ENCODE measurements around the gene ATF7IP2. TPM values are rescaled to one million over a fixed set of nuclear protein-coding genes. Genes with fewer than 3 reads are reported as not detected.
"Not testable (repeated sequence)": the region's sequence is repeated elsewhere in the genome, so short reads cannot be mapped to it uniquely, and the experiment has no call there.

ATF7IP2 gene
- total and polyA plus RNA-seq, 10 of the 15 experiments (the other 5 are each of a cell fraction or from before 2014, with no cell fraction given) = 24.6 to 82.1 (median 51.9) TPM

- TF ChIP-seq BCL3 (IDR thresholded peaks at IDR 0.05; ENCODE audit: borderline replicate concordance, insufficient read depth, low read depth, low read length, poor library complexity, severe bottlenecking) (no peak), JUNB (IDR thresholded peaks at IDR 0.05) (no peak), FOXK2 (IDR thresholded peaks at IDR 0.05) (no peak), MLLT1 (IDR thresholded peaks at IDR 0.05) (no peak), NFYB (IDR thresholded peaks at IDR 0.05; ENCODE audit: insufficient read depth, low read depth, low read length) (no peak), USF2 (IDR thresholded peaks at IDR 0.05; ENCODE audit: borderline replicate concordance, low read depth, low read length) (no peak), KDM1A (IDR thresholded peaks at IDR 0.05; ENCODE audit: borderline replicate concordance) (no peak)
These were observed 118.6 kb downstream of the ATF7IP2 start (continued) for GRCh38 chr16:10504404-10504885.

GRCh38 chr16:10505286-10505685 is 119.4 kb downstream of the ATF7IP2 start:
- 70% methylated on average over 3 of the region's 3 CpGs for WGBS (ENCODE audit: insufficient coverage, insufficient replicate concordance, low lambda C conversion rate, missing lambda C conversion rate)
- ATAC-seq; H3K27me3 ChIP-seq (replicated peaks in 1 of 2; ENCODE audit: control insufficient read depth in 2 of 2, insufficient read depth in 2 of 2, low read length in 1 of 2); FAIRE-seq; intact Hi-C loops (cut with micrococcal nuclease; ENCODE audit: unreplicated experiment); H3K4me3 ChIP-seq; H4K20me1 ChIP-seq (ENCODE audit: control insufficient read depth, insufficient read depth); BruUV-seq (replicated peaks); H3K9ac ChIP-seq (ENCODE audit: control insufficient read depth, insufficient read depth, low read length); H3K4me1 ChIP-seq (ENCODE audit: control insufficient read depth, insufficient read depth, low read length); DNase-seq (ENCODE audit: low read depth, low spot score); H3K79me2 ChIP-seq (ENCODE audit: control insufficient read depth, insufficient read depth, low read length); H3K4me2 ChIP-seq (ENCODE audit: control insufficient read depth, insufficient read depth); H3K36me3 ChIP-seq (ENCODE audit: control insufficient read depth in 2 of 2, insufficient read depth in 2 of 2, low read length in 1 of 2); H3K9me3 ChIP-seq (replicated peaks; ENCODE audit: control insufficient read depth, insufficient read depth, low read length); H3K27ac ChIP-seq (ENCODE audit: control insufficient read depth, insufficient read depth); POLR2A ChIA-PET; H2AFZ ChIP-seq (ENCODE audit: control insufficient read depth, low read depth, low read length): not testable (repeated sequence)
- in situ Hi-C loops (cut with MboI) = loop anchor here (5.0 kb wide), 2 partner anchors 193 to 248 kb away; no protein-coding TSS in a partner anchor
- RAD21 ChIA-PET (ENCODE audit: unreplicated experiment) = interaction anchor here (0.6 to 2.3 kb wide), 5 partner anchors 9 to 249 kb away, joined by 3 to 19 read pairs (median 5); no protein-coding TSS in a partner anchor
- SMC1A ChIA-PET (ENCODE audit: uncharacterized antibody, unreplicated experiment) = interaction anchor here (0.8 to 12.7 kb wide), 8 partner anchors 10 to 249 kb away, joined by 3 to 193 read pairs (median 4); no protein-coding TSS in a partner anchor
- CTCF ChIA-PET = interaction anchor here (0.6 to 9.7 kb wide), 5 partner anchors 9 to 530 kb away, joined by 3 to 136 read pairs (median 3); no protein-coding TSS in a partner anchor

Data from GM12878 (cell line).